AG10803 (cell line): ENCODE data around the gene B3GALT4.
"Not testable (repeated sequence)": the region's sequence is repeated elsewhere in the genome, so short reads cannot be mapped to it uniquely, and the experiment has no call there.

Experiments used
- DNase-seq: peaks from one replicate; pipeline ENCODE4 v3.0.0; 2010; ENCODE audit warnings: low read depth
- H3K4me3 ChIP-seq: 2 replicates; pipeline ENCODE4 v1.5.1; 2011; ENCODE audit warnings: mild to moderate bottlenecking, low read length, control low read depth
- TF ChIP-seq, protein P1 (sequence below): conservative IDR thresholded peaks from 2 replicates; pipeline ENCODE4 v1.5.1; 2011; ENCODE audit warnings: mild to moderate bottlenecking, low read length, control low read depth, inconsistent platforms

B3GALT4 gene

DNA sequence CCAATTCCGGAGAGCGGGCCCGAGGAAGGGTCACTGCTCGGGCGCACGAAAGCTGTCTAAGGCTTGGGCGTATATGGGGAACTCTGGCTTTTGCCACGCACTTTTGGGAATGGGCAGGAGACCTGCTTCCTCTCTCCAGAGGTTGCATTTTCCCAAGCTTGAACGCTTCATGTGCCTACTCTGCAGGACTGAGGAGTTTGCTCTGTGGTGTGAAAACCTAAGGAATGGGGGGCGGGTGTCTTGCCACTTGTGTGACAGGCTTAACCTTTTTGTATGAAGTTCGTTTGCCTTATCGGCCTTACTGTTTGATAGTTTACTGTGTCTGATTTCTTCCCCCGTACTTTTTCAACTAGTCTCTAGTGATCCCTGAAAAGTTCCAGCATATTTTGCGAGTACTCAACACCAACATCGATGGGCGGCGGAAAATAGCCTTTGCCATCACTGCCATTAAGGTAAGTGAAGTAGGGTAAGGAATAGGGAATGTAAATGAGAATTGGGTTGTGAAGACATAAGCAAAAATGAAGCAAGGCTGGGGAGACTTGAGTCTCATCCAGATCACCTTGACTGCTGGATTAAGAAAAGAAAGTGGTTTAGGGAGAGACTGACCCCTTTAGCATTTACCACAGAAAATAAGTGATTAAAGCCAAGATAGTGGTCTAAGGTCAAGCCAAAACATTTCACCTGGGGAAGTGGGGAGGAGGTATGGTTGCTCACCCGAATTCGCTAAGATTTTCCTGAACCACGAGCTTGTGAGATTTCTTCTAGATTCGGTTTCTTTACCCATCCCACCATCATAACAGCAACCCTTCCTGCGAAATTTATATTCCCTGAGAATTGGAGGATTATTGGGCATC is 4.4 kb upstream of the B3GALT4 start:
- peak; percentile 8 for DNase-seq

DNA sequence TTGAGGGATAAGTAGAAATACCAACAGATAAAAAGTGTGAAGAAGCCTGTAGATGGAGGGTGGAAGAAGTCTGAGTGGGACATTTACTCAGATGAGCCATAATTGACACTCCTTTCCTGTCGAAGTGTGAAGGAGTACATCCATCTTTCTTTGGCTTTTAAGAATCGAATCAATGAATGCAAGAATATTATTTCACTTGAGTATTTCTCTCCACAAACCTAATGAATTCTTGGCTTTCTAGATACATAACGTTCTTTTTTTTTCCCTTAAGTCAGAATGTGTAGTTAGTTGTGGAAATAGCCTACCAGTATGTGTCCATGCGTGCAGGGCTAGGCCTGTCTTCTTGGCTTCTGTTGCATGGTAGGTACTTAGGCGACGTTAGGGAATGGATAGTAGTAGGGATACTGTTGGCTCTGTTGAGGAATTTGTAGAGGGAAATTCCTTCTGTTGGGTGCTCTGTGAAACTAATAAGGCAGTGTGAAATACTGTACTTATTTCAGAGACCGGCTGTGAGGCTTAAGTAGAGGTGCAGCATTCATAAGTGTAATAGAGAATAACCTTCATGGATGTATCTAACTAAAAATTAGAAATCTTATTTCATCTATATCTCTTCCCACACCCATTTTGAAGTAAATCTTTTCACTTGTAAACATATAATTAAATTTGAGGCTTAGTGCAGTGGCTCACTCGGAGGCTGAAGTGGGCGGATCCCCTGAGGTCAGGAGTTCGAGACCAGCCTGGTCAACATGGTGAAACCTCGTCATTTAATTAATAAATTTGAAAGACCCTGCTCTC is 3.6 kb upstream of the B3GALT4 start:
- peak overlapping the region; percentile 96 for H3K4me3 ChIP-seq
- TF ChIP-seq, protein P1, sequence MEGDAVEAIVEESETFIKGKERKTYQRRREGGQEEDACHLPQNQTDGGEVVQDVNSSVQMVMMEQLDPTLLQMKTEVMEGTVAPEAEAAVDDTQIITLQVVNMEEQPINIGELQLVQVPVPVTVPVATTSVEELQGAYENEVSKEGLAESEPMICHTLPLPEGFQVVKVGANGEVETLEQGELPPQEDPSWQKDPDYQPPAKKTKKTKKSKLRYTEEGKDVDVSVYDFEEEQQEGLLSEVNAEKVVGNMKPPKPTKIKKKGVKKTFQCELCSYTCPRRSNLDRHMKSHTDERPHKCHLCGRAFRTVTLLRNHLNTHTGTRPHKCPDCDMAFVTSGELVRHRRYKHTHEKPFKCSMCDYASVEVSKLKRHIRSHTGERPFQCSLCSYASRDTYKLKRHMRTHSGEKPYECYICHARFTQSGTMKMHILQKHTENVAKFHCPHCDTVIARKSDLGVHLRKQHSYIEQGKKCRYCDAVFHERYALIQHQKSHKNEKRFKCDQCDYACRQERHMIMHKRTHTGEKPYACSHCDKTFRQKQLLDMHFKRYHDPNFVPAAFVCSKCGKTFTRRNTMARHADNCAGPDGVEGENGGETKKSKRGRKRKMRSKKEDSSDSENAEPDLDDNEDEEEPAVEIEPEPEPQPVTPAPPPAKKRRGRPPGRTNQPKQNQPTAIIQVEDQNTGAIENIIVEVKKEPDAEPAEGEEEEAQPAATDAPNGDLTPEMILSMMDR: no peak
- DNase-seq: no peak

More for the DNA sequence above, 4.4 kb upstream of the B3GALT4 start:
- peak overlapping the region; percentile 96 for H3K4me3 ChIP-seq
- TF ChIP-seq, protein P1: no peak

DNA sequence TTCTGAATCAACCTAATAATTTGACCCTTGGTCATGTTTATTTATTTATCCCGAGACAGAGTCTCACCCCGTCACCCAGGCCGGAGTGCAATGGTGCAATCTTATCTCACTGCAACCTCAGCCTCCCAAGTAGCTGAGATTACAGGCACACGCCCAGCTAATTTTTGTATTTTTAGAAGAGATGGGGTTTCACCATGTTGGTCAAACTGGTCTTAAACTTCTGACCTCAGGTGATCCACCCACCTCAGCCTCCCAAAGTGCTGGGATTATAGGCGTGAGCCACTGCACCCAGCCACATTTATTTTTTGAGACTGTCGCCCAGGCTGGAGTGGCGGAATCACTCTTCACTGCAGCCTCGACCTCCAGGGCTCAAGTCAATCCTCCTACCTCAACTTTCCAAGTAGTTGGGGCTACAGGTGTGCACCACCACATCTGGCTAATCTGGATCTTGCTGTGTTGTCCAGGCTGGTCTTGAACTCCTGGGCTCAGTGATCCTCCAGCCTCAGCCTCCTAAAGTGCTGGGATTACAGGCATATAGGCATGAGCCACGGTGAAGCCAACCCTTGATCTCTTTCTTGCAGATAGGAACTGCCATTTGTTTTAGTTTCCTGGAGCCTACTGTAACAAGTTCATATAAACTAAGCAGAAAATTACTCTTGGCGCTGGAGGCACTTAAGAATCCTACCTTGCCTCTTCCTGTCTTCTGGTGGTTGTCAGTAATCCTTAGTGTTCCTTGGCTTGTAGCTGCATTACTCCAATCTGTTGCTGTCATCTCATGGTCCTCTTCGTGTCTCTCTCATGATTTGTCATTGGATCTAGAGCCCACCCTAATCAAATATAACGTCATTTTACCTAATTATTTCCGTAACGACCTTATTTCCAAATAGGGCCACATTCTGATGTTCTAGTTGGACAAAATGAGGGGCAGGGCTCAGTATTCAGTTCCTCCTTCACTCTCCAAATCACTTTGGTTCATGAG is 2.7 kb upstream of the B3GALT4 start:
- H3K4me3 ChIP-seq: peak overlapping the region; percentile 96
- TF ChIP-seq, protein P1: no peak

DNA sequence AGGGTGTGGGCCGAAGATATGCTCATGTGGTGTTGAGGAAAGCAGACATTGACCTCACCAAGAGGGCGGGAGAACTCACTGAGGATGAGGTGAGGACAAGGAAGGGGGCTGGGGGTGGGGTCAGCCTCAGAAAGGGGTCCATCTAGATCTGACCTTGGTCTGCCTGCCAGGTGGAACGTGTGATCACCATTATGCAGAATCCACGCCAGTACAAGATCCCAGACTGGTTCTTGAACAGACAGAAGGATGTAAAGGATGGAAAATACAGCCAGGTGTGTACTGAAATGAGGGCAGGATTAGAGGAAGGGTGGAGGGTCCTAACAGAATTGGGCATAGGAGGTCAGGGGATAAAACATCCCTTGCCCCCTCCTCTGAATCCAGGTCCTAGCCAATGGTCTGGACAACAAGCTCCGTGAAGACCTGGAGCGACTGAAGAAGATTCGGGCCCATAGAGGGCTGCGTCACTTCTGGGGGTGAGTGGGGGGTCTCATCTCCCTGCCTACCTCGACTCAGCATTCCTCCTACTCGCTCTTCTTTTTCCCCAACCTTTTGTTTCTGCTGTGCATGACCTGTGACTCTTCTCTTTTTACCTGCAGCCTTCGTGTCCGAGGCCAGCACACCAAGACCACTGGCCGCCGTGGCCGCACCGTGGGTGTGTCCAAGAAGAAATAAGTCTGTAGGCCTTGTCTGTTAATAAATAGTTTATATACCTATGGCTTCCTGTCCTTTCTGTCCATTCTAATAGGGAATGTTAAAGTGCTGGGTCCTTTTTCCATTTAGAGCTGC is 935 bp upstream of the B3GALT4 start:
- not testable (repeated sequence) for DNase-seq
- peak overlapping the region; percentile 62 for H3K4me3 ChIP-seq

More for the DNA sequence above, 2.7 kb upstream of the B3GALT4 start:
- DNase-seq: no peak

DNA sequence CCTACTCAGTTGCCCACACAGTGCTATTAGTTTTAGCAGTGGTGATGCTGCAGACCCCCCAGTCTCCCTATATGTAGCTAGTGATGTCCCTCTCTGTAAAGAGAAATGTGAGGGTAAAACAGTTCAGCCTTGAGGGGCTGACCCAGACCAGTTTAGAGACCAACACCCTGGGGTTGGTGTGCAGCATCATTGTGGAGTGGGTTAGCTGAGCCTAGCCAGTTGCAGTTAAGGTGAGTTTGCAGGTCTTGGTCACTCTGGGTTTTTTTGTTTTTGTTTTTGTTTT is 401 bp upstream of the B3GALT4 start:
- no peak for DNase-seq
- TF ChIP-seq, protein P1: no peak
- H3K4me3 ChIP-seq: peak overlapping the region; percentile 62

DNA sequence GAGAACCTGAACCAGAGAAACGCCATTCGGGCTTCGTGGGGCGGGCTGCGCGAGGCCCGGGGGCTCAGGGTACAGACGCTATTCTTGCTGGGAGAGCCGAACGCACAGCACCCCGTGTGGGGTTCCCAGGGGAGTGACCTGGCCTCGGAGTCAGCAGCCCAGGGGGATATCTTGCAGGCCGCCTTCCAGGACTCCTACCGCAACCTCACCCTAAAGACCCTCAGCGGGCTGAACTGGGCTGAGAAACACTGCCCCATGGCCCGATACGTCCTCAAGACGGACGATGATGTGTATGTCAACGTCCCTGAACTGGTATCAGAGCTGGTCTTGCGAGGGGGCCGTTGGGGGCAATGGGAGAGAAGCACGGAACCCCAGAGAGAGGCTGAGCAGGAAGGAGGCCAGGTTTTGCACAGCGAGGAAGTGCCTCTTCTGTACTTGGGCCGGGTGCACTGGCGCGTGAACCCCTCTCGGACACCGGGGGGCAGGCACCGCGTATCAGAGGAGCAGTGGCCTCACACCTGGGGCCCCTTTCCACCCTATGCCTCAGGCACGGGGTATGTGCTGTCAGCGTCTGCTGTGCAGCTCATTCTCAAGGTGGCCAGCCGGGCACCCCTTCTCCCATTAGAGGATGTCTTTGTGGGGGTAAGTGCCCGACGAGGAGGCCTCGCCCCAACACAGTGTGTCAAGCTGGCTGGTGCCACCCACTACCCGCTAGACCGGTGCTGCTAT is 904 bp downstream of the B3GALT4 start:
- H3K4me3 ChIP-seq: peak overlapping the region; percentile 62
- TF ChIP-seq, protein P1: no peak
- no peak for DNase-seq
